Keratinocyte (primary cell): ENCODE measurements around the gene KCNJ6.

Experiments
- EZH2 ChIP-seq: IDR thresholded peaks from one replicate; pipeline ENCODE4 v1.6.1; 2012; ENCODE audit warnings: inconsistent platforms, mild to moderate bottlenecking, low read length, moderate library complexity
- TF ChIP-seq, protein P1 (sequence below), 3 experiments: IDR thresholded peaks in 1 of 3; conservative IDR thresholded peaks in 1 of 3; optimal IDR thresholded peaks in 1 of 3; 2 replicates in 2 of 3; 3 replicates in 1 of 3; pipeline versions ENCODE3 to v1.5.1; 2011; ENCODE audit warnings: low read length in 3 of 3, mild to moderate bottlenecking in 3 of 3, moderate library complexity in 2 of 3, control low read depth in 1 of 3, inconsistent platforms in 1 of 3; ENCODE audit not compliant: insufficient read depth in 2 of 3; ENCODE audit errors: extremely low read depth in 1 of 3

GRCh38 chr21:37815893-37816292 is 100.4 kb downstream of the KCNJ6 start:
- no peak for TF ChIP-seq EZH2
- TF ChIP-seq, protein P1, sequence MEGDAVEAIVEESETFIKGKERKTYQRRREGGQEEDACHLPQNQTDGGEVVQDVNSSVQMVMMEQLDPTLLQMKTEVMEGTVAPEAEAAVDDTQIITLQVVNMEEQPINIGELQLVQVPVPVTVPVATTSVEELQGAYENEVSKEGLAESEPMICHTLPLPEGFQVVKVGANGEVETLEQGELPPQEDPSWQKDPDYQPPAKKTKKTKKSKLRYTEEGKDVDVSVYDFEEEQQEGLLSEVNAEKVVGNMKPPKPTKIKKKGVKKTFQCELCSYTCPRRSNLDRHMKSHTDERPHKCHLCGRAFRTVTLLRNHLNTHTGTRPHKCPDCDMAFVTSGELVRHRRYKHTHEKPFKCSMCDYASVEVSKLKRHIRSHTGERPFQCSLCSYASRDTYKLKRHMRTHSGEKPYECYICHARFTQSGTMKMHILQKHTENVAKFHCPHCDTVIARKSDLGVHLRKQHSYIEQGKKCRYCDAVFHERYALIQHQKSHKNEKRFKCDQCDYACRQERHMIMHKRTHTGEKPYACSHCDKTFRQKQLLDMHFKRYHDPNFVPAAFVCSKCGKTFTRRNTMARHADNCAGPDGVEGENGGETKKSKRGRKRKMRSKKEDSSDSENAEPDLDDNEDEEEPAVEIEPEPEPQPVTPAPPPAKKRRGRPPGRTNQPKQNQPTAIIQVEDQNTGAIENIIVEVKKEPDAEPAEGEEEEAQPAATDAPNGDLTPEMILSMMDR (optimal IDR thresholded peaks at IDR 0.05 in 1 of 3, IDR thresholded peaks at IDR 0.05 in 1 of 3, conservative IDR thresholded peaks at IDR 0.05 in 1 of 3; ENCODE audit: extremely low read depth in 1 of 3, insufficient read depth in 2 of 3, low read length in 3 of 3): no peak
